AG10803 (cell line): Measurements from ENCODE around the gene CIDEA.
A peak's percentile ranks its signal among the peaks of the same experiment; 100 is the strongest.

Experiments used
- DNase-seq: peaks from one replicate; pipeline ENCODE4 v3.0.0; 2010; ENCODE audit warnings: low read depth
- H3K4me3 ChIP-seq: 2 replicates; pipeline ENCODE4 v1.5.1; 2011; ENCODE audit warnings: mild to moderate bottlenecking, low read length, control low read depth
- TF ChIP-seq, protein P1 (sequence below): conservative IDR thresholded peaks from 2 replicates; pipeline ENCODE4 v1.5.1; 2011; ENCODE audit warnings: mild to moderate bottlenecking, low read length, control low read depth, inconsistent platforms

The CIDEA gene

DNA sequence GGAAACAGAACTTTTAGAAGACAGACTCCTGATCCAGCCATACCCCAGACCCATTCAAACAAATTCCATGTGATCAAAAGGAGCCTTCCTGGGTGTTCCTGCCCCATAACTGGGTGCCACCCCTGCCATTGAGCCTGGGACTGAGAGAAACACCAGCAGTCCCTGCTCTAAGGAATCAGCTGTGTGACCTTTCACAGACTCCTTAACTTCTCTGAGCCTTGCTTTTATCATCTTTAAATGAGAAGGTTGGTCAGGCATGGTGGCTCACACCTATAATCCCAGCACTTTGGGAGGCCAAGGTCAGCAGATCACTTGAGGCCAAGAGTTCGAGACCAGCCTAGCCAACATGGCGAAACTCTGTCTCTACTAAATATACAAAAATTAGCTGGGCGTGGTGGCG is 20.6 kb downstream of the CIDEA start:
- TF ChIP-seq, protein P1, sequence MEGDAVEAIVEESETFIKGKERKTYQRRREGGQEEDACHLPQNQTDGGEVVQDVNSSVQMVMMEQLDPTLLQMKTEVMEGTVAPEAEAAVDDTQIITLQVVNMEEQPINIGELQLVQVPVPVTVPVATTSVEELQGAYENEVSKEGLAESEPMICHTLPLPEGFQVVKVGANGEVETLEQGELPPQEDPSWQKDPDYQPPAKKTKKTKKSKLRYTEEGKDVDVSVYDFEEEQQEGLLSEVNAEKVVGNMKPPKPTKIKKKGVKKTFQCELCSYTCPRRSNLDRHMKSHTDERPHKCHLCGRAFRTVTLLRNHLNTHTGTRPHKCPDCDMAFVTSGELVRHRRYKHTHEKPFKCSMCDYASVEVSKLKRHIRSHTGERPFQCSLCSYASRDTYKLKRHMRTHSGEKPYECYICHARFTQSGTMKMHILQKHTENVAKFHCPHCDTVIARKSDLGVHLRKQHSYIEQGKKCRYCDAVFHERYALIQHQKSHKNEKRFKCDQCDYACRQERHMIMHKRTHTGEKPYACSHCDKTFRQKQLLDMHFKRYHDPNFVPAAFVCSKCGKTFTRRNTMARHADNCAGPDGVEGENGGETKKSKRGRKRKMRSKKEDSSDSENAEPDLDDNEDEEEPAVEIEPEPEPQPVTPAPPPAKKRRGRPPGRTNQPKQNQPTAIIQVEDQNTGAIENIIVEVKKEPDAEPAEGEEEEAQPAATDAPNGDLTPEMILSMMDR, result no peak
- no peak for DNase-seq

DNA sequence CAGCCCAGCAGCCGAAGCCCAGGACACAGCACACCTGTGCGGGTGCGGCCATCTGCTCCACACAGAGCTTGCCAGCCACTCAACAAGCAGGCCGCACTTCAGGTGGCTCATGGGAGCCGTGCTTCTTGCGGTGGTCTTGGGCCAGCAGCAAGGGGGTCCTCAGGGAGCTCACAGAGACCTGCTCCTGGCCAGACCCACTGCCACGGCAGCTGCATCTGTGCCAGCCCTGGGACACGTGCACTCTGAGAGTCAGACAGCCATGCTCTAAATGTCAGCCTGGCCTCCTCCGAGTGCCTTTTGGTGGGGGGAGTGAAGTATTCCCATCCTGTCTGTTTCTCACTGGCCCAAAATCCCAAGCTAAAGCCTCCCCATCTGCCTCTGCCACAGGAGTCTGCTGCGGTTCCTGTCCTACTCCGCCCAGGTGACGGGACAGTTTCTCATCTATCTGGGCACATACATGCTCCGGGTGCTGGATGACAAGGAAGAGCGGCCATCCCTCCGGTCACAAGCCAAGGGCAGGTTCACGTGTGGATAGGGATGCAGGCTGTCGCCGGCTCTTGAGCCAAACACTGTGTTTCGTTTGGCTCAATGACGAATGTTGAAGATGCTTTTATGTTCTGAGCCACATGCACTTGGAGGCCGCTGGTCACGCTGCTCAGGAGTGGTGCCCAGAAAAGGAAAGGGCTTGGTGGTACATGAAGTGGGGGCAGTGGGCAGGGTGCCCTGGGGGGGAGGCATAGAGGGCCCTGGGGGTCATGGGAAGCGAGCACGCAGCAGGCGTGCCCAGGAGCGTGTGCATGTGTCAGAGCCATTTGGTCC is 22.8 kb downstream of the CIDEA start:
- TF ChIP-seq, protein P1, result no peak
- DNase-seq, result no peak

More for the DNA sequence above, 20.6 kb downstream of the CIDEA start:
- H3K4me3 ChIP-seq, result no peak overlapping the region

DNA sequence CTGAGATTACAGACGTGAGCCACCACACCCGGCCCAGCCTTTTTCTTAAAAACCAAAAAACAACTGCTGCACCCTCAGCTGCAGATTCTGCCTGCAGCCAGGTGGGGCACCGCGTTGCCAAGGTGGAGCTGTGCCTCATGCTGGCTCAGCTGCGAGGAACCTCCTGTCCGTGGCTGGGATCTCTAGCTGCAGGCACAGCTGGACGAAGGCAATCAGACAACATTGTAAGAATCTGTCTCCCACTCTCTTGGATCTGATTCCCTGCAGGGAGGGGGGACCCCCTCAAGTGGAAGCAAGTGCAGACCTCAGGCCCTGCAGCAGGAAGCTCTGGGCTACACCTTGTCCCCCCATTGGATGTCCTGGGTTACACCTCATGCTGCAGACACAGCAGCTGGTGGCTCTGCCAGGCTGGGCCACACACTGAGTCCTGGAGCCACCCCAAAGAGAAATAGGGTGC is 24.1 kb downstream of the CIDEA start:
- H3K4me3 ChIP-seq, result peak overlapping the region; percentile 68
- DNase-seq, result no peak
- TF ChIP-seq, protein P1, result no peak

More for the DNA sequence above, 22.8 kb downstream of the CIDEA start:
- H3K4me3 ChIP-seq, result no peak overlapping the region

DNA sequence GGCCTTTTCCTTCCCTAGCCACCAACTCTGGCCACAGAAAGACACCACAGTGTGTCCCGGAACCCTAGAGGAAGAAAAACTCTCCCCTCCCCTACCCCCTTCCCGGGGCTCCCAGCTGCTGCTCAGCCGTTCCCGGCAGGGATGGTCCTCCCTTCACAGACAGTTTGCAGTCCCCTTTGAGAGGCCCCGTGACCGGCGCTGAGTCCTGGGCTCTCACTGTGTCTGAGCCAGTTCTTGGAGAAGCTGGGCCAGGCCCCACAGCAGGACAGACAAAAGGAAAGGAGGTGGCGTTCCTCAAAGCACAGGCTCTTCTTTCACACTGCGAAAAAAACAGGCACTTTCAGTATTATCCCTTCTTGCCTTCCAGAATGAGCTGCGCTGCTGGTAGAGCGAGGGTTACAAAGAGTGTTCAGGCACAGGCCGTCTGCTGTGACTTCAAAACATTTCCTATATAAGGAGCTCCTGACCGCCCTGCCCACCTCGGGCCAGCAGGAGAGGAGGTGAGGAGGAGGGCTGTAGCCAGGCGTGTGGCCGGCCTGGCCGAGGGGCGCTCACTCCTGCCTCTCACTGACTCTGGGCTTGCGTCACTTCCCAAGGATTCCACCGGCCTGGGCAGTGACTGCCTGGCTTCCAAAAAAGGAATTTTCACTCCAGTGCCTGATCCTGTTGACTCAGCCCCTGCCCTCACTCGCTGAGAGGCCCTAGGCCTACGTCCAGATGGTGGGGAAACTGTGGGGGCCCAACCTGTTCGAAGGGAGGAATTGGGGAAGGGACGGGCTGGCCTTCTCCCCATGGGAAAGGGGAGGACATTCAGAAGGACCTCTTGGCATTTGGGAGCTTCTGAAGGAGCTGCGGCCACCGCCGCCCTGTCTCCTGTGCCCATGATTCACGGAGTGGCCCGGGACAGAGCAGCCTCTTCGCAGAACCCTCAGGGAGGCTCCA is 24.9 kb downstream of the CIDEA start:
- TF ChIP-seq, protein P1, result peak; percentile 21
- DNase-seq, result peak; percentile 95
- peak overlapping the region; percentile 68 for H3K4me3 ChIP-seq

DNA sequence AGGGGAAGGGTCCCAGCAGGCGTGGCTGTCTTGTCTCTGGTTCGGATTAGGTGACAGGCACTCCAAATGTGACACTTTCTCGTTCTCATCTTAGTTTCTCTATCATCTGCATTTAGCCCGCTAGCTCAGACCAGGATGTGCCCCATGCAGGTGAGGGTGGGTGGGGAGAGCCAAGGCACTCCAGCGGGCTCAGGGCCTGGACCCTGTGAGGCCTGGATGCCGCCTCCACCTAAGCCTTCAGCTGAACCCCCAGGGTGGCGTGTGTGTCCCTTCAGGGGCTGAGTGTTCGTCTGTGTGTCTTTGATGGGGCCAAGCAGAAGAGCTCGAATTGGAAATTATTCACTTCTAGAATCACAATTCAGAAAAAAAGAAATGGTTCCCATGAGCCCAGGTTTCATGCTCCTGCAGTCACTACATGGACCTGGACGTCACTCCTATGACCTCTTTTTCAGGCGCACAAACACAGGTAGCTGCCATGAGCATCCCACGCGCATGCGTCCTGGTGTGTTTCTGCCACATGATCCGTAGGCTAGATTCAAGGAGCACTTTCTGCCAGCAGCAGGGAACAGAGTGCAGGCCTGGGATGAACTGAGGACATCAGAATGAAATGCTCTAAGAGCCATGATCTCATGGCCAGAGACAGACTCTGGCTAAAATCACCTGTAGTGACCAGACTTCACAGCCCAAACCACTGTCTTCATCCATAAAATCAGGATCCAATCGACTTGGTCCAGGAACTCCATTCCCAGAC is 25.8 kb downstream of the CIDEA start:
- no peak for DNase-seq
- TF ChIP-seq, protein P1, result no peak
- H3K4me3 ChIP-seq, result peak overlapping the region; percentile 68

DNA sequence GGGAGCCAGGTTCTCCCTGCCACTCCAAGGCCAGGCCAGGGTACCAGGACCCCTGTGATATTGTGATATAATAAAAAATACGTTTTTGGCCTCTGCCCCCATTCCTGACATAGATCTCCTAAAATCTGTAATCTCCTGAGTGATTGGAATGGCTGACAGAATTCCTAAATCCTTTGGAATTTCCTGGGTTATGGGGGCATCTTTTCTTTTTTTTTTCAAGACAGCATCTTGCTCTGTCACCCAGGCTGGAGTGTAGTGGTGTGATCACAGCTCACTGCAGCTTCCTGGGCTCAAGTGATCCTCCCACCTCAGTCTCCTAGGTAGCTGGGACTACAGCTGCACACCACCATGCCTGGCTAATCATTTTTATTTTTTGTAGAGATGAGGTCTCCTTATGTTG is 27.7 kb downstream of the CIDEA start:
- TF ChIP-seq, protein P1, result no peak
- peak; percentile 32 for DNase-seq
- H3K4me3 ChIP-seq, result no peak overlapping the region
